ENCODE data around the gene ZNF292. TPM values are rescaled to one million over a fixed set of nuclear protein-coding genes. Genes with fewer than 3 reads are reported as not detected.

Gene ZNF292
- total RNA-seq, 4 donors from 2014 or later, result 17.8 to 40.0 (median 21.3) TPM

DNA sequence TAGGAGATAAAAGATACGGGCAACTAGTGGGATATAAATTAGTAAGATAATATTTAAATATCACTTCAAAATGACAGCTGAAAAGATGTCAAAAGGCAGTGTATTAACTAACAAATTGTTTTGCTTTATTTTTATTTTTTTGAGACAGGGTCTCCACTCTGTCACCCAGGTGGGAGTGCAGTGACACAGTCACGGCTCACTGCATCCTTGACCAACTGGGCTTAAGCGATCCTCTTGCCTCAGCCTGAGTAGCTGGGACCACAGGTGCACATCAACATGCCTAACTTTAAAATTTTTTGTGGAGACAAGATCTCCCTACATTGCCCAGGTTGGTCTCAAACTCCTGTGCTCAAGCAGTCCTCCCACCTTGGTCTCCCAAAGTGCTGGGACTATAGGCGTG is 5.9 kb downstream of the ZNF292 start:
- no peak for ATAC-seq (ENCODE audit: low FRiP score)
- no peak for DNase-seq (ENCODE audit: low spot score)
- TF ChIP-seq, protein P1, sequence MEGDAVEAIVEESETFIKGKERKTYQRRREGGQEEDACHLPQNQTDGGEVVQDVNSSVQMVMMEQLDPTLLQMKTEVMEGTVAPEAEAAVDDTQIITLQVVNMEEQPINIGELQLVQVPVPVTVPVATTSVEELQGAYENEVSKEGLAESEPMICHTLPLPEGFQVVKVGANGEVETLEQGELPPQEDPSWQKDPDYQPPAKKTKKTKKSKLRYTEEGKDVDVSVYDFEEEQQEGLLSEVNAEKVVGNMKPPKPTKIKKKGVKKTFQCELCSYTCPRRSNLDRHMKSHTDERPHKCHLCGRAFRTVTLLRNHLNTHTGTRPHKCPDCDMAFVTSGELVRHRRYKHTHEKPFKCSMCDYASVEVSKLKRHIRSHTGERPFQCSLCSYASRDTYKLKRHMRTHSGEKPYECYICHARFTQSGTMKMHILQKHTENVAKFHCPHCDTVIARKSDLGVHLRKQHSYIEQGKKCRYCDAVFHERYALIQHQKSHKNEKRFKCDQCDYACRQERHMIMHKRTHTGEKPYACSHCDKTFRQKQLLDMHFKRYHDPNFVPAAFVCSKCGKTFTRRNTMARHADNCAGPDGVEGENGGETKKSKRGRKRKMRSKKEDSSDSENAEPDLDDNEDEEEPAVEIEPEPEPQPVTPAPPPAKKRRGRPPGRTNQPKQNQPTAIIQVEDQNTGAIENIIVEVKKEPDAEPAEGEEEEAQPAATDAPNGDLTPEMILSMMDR (IDR thresholded peaks at IDR 0.05), result no peak

DNA sequence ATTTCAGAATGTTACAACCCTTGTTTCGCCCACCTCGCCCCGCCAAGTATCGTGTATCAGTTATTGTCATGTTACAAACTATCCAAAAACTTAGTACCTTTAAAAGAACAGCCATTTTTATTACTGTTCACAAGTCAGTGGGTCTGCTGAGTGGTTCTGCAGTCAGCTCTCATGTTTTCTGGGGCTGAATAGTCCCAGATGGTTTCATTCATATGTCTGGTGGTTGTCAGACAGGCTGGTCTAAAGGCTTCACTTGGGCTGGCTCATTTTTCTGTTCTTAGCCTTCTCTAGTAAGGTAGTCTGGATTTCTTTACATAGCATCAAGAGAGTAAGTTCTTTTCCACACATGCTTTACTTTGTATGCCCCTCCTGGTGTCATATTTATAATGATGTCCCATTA is 8.6 kb downstream of the ZNF292 start:
- DNase-seq (ENCODE audit: low spot score), result no peak
- TF ChIP-seq, protein P1 (IDR thresholded peaks at IDR 0.05), result no peak
- no peak for ATAC-seq (ENCODE audit: low FRiP score)

DNA sequence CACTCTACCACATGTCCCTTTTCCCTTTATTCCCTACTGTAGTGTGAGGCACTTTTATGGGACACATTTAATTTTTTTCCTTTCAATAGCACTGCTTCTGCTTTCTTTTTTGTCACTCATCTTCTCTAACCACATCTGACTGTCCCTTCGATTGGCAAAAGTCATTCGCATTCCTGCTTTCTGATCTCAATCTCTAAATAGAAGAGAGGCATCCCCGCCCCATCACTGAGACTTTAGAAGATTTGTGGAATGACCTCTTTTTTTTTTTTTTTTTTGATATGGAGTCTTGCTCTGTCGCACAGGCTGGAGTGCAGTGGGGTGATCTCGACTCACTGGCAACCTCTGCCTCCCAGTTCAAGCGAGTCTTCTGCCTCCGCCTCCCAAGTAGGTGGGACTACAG is 9.1 kb downstream of the ZNF292 start:
- TF ChIP-seq, protein P1 (IDR thresholded peaks at IDR 0.05), result no peak
- ATAC-seq (ENCODE audit: low FRiP score) (no peak), DNase-seq (ENCODE audit: low spot score) (no peak)

DNA sequence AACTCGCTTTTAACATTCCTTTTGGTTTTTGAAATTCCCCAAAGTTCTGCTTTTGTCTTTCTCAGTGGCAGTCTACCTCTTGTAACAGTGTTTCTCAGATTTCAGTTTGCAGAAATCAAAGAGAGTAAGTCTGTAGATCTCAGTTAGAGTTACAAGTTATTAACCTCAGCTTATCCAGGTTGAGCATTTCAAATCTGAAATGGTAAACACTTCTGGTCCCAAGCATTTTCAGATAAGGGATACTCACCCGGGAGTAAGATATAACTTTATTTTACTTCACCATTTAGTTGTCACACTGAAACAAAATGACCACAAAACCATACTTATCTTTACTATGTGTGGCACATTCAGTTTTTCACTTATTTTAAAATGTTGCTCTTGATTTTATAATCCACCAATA is 9.8 kb downstream of the ZNF292 start:
- no peak for ATAC-seq (ENCODE audit: low FRiP score)
- no peak for DNase-seq (ENCODE audit: low spot score)
- TF ChIP-seq, protein P1 (IDR thresholded peaks at IDR 0.05), result no peak

DNA sequence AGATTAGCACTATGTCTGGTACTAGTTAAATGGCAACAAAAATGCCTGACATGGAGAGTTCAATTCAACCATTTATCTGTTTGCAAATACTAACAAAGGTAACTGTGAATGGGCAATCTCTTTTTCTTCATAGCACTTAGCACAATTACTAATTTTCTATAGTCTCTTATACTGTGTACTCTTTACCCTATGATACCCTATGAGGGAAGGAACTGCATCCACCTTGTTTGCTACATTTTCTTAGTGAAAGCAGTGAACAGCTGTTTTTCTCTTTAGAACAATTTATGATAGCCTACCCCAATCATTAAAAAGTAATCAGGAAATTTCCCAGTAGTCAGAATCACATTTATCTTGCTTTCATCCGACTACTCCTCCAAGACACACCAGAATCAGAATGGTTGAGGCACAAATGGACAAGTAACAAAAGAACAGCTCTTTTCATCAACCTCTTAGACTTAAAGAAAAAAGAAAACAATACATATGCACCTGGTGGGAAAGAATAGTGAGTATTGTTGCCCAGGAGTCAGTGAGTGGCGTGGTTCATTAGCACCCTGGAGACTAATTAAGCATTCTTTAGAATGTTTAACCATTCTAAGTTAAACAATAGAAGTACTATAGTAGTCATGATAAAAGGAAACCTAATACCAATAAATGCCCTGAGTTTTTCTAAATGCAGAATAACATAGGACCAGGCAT is 16.7 kb downstream of the ZNF292 start:
- DNase-seq (ENCODE audit: low spot score) (no peak), ATAC-seq (ENCODE audit: low FRiP score) (no peak)
- TF ChIP-seq, protein P1 (IDR thresholded peaks at IDR 0.05), result no peak

DNA sequence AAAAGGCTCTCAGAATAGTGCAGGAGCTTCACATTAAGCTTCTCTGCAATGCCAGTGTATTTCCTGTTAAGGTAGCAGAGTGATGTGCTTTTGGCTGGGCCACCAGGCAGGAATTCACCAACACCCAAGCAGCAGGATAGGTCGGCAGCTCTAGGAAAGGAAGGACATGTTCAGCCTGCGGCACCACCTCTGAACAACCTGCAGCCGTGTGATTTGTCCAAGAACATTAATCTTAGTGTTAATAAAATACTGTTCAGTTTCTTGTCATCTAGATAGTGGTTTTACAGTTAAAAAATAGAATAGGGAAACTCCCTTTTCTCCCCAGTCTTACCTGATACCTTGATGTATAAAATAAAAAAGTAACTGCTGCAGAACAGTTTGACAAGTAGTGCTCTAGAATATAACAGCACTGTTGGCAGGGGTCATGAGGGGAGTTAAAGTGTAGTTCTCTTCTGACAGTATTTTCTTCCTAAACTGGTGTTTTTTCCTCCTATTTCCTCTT is 18.8 kb downstream of the ZNF292 start:
- ATAC-seq (ENCODE audit: low FRiP score) (no peak), DNase-seq (ENCODE audit: low spot score) (no peak)
- TF ChIP-seq, protein P1 (IDR thresholded peaks at IDR 0.05), result no peak

DNA sequence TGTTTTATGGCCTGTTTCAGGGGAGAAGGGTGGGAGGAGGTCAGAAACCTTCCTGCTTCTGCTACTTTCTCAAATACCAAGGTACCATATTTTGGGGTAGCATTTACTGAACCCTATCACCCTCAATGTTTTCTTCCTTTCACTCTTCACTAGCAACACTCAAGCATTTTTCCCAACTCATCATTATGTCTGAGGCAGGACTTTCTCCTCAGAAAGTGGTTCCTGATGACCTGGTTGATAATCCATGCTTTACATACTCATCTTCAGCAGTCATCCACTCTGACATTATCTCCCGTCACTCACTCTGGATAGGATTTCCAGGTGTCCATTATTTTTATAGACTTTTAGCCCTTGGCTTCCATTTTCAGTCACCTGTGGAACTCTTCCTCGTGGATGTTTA is 21.1 kb downstream of the ZNF292 start:
- TF ChIP-seq, protein P1 (IDR thresholded peaks at IDR 0.05), result no peak
- DNase-seq (ENCODE audit: low spot score), result no peak
- no peak for ATAC-seq (ENCODE audit: low FRiP score)

All from omental fat pad (tissue), 4 donors.